ENCODE results near the gene KHDC3L. TPM values are rescaled to one million over a fixed set of nuclear protein-coding genes. Genes with fewer than 3 reads are reported as not detected.

The KHDC3L gene
- total and polyA plus RNA-seq, 10 of the 15 experiments (the other 5 are each of a cell fraction or from before 2014, with no cell fraction given) = not detected

GRCh38 chr6:73409395-73409794 lies 46.9 kb downstream of the KHDC3L start:
- TF ChIP-seq SMARCA5 (IDR thresholded peaks at IDR 0.05) (no peak), REST (IDR thresholded peaks at IDR 0.05; ENCODE audit: low read depth, low read length) (no peak), BHLHE40 (IDR thresholded peaks at IDR 0.05; ENCODE audit: borderline replicate concordance in 1 of 2, low read depth in 2 of 2, low read length in 1 of 2) (no peak), TCF7 (IDR thresholded peaks at IDR 0.05; ENCODE audit: borderline replicate concordance) (no peak), NR2C1 (IDR thresholded peaks at IDR 0.05) (no peak), SRF (IDR thresholded peaks at IDR 0.05; ENCODE audit: low read depth in 2 of 2, low read length in 2 of 2) (no peak), GATAD2B (conservative IDR thresholded peaks at IDR 0.05; ENCODE audit: low read depth) (no peak), E2F4 (IDR thresholded peaks at IDR 0.05; ENCODE audit: low read depth, low read length) (no peak), CHD4 (IDR thresholded peaks at IDR 0.05) (no peak), JUNB (IDR thresholded peaks at IDR 0.05) (no peak)
- TF ChIP-seq, protein P1, sequence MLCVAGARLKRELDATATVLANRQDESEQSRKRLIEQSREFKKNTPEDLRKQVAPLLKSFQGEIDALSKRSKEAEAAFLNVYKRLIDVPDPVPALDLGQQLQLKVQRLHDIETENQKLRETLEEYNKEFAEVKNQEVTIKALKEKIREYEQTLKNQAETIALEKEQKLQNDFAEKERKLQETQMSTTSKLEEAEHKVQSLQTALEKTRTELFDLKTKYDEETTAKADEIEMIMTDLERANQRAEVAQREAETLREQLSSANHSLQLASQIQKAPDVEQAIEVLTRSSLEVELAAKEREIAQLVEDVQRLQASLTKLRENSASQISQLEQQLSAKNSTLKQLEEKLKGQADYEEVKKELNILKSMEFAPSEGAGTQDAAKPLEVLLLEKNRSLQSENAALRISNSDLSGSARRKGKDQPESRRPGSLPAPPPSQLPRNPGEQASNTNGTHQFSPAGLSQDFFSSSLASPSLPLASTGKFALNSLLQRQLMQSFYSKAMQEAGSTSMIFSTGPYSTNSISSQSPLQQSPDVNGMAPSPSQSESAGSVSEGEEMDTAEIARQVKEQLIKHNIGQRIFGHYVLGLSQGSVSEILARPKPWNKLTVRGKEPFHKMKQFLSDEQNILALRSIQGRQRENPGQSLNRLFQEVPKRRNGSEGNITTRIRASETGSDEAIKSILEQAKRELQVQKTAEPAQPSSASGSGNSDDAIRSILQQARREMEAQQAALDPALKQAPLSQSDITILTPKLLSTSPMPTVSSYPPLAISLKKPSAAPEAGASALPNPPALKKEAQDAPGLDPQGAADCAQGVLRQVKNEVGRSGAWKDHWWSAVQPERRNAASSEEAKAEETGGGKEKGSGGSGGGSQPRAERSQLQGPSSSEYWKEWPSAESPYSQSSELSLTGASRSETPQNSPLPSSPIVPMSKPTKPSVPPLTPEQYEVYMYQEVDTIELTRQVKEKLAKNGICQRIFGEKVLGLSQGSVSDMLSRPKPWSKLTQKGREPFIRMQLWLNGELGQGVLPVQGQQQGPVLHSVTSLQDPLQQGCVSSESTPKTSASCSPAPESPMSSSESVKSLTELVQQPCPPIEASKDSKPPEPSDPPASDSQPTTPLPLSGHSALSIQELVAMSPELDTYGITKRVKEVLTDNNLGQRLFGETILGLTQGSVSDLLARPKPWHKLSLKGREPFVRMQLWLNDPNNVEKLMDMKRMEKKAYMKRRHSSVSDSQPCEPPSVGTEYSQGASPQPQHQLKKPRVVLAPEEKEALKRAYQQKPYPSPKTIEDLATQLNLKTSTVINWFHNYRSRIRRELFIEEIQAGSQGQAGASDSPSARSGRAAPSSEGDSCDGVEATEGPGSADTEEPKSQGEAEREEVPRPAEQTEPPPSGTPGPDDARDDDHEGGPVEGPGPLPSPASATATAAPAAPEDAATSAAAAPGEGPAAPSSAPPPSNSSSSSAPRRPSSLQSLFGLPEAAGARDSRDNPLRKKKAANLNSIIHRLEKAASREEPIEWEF (IDR thresholded peaks at IDR 0.05; ENCODE audit: insufficient replicate concordance, low read depth, low read length) = no peak
- Histone ChIP-seq H3K9ac (ENCODE audit: control insufficient read depth, insufficient read depth, low read length) (no peak overlapping the region), H3K4me1 (ENCODE audit: control insufficient read depth, insufficient read depth, low read length) (no peaks in the 10 kb centered on the region), H3K27ac (ENCODE audit: control insufficient read depth, insufficient read depth) (no peak overlapping the region), H3K9me3 (replicated peaks; ENCODE audit: control insufficient read depth, insufficient read depth, low read length) (no peaks in the 10 kb centered on the region), H3K79me2 (ENCODE audit: control insufficient read depth, insufficient read depth, low read length) (no peaks in the 10 kb centered on the region), H4K20me1 (ENCODE audit: control insufficient read depth, insufficient read depth) (no peaks in the 10 kb centered on the region), H3K4me3 (no peak overlapping the region), H3K27me3 (replicated peaks in 1 of 2; ENCODE audit: control insufficient read depth in 2 of 2, insufficient read depth in 2 of 2, low read length in 1 of 2) (no peaks in the 10 kb centered on the region), H3K36me3 (ENCODE audit: control insufficient read depth in 2 of 2, insufficient read depth in 2 of 2, low read length in 1 of 2) (no peaks in the 10 kb centered on the region), H2AFZ (ENCODE audit: control insufficient read depth, low read depth, low read length) (no peak overlapping the region), H3K4me2 (ENCODE audit: control insufficient read depth, insufficient read depth) (no peak overlapping the region)
- in situ Hi-C loops (cut with MboI) (no loop called here), intact Hi-C loops (cut with micrococcal nuclease; ENCODE audit: unreplicated experiment) (no loop called here)
- no TSS peak for BruUV-seq (replicated peaks)
- DNase-seq (ENCODE audit: low read depth, low spot score) (no peak), FAIRE-seq (no peak), ATAC-seq (no peak)
- RAD21 ChIA-PET (ENCODE audit: unreplicated experiment) = no interaction called here
- SMC1A ChIA-PET (ENCODE audit: uncharacterized antibody, unreplicated experiment) = interaction anchor here (1.6 kb wide), 1 partner anchor 29 kb away, joined by 3 read pairs; no protein-coding TSS in a partner anchor
- CTCF ChIA-PET = no interaction called here
- POLR2A ChIA-PET = no interaction called here
- 100% methylated on average over 1 of the region's 1 CpG for WGBS (ENCODE audit: insufficient coverage, insufficient replicate concordance, low lambda C conversion rate, missing lambda C conversion rate)

Data from GM12878 (cell line).